DLD1 (cell line): ENCODE data around the gene LCMT1.
"Not testable (repeated sequence)": the region's sequence is repeated elsewhere in the genome, so short reads cannot be mapped to it uniquely, and the experiment has no call there.

ENCODE experiments used
- in situ Hi-C: cut with HindIII; loops from 2 replicates; pipeline ENCODE4 v1.10.0; 2017; ENCODE audit warnings: low sequenced_read_pairs

Gene LCMT1

GRCh38 chr16:25135254-25135878 lies 23.8 kb downstream of the LCMT1 start:
- in situ Hi-C loops = no loop called here

GRCh38 chr16:25138130-25138529 lies 26.6 kb downstream of the LCMT1 start:
- in situ Hi-C loops = no loop called here

- in situ Hi-C loops = no loop called here
These were observed 28.9 kb downstream of the LCMT1 start for GRCh38 chr16:25140459-25140858.

GRCh38 chr16:25141648-25142047 lies 30.1 kb downstream of the LCMT1 start:
- in situ Hi-C loops = no loop called here

- in situ Hi-C loops = no loop called here
These were observed 32.4 kb downstream of the LCMT1 start for GRCh38 chr16:25143928-25144327.

- in situ Hi-C loops = no loop called here
These were observed 37.1 kb downstream of the LCMT1 start for GRCh38 chr16:25148568-25149215.

- in situ Hi-C loops = no loop called here
These were observed 40.5 kb downstream of the LCMT1 start for GRCh38 chr16:25151996-25152395.

GRCh38 chr16:25155553-25156460 lies 44.3 kb downstream of the LCMT1 start:
- in situ Hi-C loops = no loop called here

GRCh38 chr16:25157271-25157875 lies 45.8 kb downstream of the LCMT1 start:
- in situ Hi-C loops = no loop called here

- in situ Hi-C loops = no loop called here
These were observed 46.9 kb downstream of the LCMT1 start for GRCh38 chr16:25158401-25158800.

GRCh38 chr16:25161753-25162367 lies 50.3 kb downstream of the LCMT1 start:
- in situ Hi-C loops = no loop called here

- in situ Hi-C loops = no loop called here
These were observed 52.1 kb downstream of the LCMT1 start for GRCh38 chr16:25163683-25164082.

GRCh38 chr16:25165284-25165683 lies 53.7 kb downstream of the LCMT1 start:
- in situ Hi-C loops = no loop called here

GRCh38 chr16:25167920-25168319 lies 56.4 kb downstream of the LCMT1 start:
- in situ Hi-C loops = not testable (repeated sequence)

GRCh38 chr16:25171390-25171789 lies 59.8 kb downstream of the LCMT1 start:
- in situ Hi-C loops = no loop called here

- in situ Hi-C loops = no loop called here
These were observed 61.3 kb downstream of the LCMT1 start for GRCh38 chr16:25172831-25173230.

GRCh38 chr16:25174285-25174684 lies 62.7 kb downstream of the LCMT1 start:
- in situ Hi-C loops = no loop called here

GRCh38 chr16:25176136-25176535 lies 64.6 kb downstream of the LCMT1 start:
- in situ Hi-C loops = no loop called here

- in situ Hi-C loops = no loop called here
These were observed 65.9 kb downstream of the LCMT1 start for GRCh38 chr16:25177512-25177830.

GRCh38 chr16:25177831-25178688 lies 66.5 kb downstream of the LCMT1 start:
- in situ Hi-C loops = no loop called here
